ENCODE measurements around the gene METTL23.

DNA sequence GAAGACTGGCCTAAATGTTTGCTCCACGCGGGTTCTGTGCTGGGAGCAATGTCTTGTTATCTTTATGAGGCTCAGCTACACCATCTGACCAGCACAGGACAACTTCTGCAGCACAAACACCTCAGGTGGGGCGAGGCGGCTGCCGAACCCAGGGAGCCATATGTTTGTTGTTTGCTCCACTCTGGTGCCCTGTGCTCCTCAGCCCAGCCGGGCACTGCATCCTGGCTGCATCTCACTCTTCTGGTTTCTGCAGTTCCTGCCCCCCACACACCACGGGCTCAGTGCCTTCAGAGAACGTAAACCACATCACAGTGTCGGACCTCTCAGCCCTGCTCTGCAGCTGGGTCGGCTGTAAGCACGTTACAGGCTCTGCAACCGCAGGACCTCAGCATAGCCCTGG lies 48.3 kb upstream of the METTL23 start:
- TF ChIP-seq, protein P1, sequence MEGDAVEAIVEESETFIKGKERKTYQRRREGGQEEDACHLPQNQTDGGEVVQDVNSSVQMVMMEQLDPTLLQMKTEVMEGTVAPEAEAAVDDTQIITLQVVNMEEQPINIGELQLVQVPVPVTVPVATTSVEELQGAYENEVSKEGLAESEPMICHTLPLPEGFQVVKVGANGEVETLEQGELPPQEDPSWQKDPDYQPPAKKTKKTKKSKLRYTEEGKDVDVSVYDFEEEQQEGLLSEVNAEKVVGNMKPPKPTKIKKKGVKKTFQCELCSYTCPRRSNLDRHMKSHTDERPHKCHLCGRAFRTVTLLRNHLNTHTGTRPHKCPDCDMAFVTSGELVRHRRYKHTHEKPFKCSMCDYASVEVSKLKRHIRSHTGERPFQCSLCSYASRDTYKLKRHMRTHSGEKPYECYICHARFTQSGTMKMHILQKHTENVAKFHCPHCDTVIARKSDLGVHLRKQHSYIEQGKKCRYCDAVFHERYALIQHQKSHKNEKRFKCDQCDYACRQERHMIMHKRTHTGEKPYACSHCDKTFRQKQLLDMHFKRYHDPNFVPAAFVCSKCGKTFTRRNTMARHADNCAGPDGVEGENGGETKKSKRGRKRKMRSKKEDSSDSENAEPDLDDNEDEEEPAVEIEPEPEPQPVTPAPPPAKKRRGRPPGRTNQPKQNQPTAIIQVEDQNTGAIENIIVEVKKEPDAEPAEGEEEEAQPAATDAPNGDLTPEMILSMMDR (IDR thresholded peaks at IDR 0.05) = no peak
- no peak for TF ChIP-seq ZFX (IDR thresholded peaks at IDR 0.05; ENCODE audit: borderline replicate concordance)
